IMR-90 (cell line): Measurements from ENCODE around the gene ZDHHC24. TPM values are rescaled to one million over a fixed set of nuclear protein-coding genes. Genes with fewer than 3 reads are reported as not detected.

ENCODE experiments used
- ATAC-seq: fragments of 200-7000 bp; cut with Tn5 transposase; 2 replicates; pipeline ENCODE4 v1.9.1; 2020; ENCODE audit warnings: low read depth, mild to moderate bottlenecking, moderate library complexity
- BruUV-seq: library from RNA; stranded (reverse); fragments of 400-500 nt; replicated peaks from 2 replicates; lab custom pipeline; 2021; lab: Mats Ljungman, UMichigan
- CTCF ChIA-PET: fragments of 300-600 bp; formaldehyde crosslinking; extraction: SDS; loops from one replicate; lab custom pipeline; 2021; ENCODE audit warnings: antibody characterized with exemption; lab: Yijun Ruan, JAX
- POLR2A ChIA-PET: fragments of 300-600 bp; sonication (Branson Sonifier 250); formaldehyde crosslinking; loops from one replicate; lab custom pipeline; 2022; ENCODE audit warnings: antibody characterized with exemption; ENCODE audit not compliant: unreplicated experiment; lab: Charles Lee
- DNase-seq: peaks from one replicate; pipeline ENCODE4 v3.0.0; 2013
- H2AFZ ChIP-seq: replicated peaks from 2 replicates; pipeline ENCODE3; 2013; ENCODE audit warnings: low read length, mild to moderate bottlenecking; ENCODE audit not compliant: poor library complexity
- H2AK5ac ChIP-seq: 2 replicates; pipeline ENCODE4 v1.6.1; 2013; ENCODE audit warnings: low read depth, low read length, inconsistent platforms
- H2AK9ac ChIP-seq: replicated peaks from 2 replicates; pipeline ENCODE3; 2013; ENCODE audit warnings: mild to moderate bottlenecking, low read depth, low read length, moderate library complexity; ENCODE audit not compliant: poor library complexity
- H2BK120ac ChIP-seq: 2 replicates; pipeline ENCODE4 v1.6.1; 2013; ENCODE audit warnings: low read depth, low read length, inconsistent platforms
- H2BK15ac ChIP-seq: 3 replicates; pipeline ENCODE4 v1.6.1; 2013; ENCODE audit warnings: low read depth, low read length, inconsistent platforms
- H2BK20ac ChIP-seq: 2 replicates; pipeline ENCODE4 v1.6.1; 2013; ENCODE audit warnings: low read depth, mild to moderate bottlenecking, inconsistent platforms, low read length, moderate library complexity
- H2BK5ac ChIP-seq: 2 replicates; pipeline ENCODE4 v1.6.1; 2013; ENCODE audit warnings: mild to moderate bottlenecking, low read depth, low read length, inconsistent platforms; ENCODE audit not compliant: poor library complexity, severe bottlenecking
- H3K14ac ChIP-seq: replicated peaks from 2 replicates; pipeline ENCODE4 v1.6.1; 2013; ENCODE audit warnings: low read depth, low read length, inconsistent platforms
- H3K18ac ChIP-seq: 2 replicates; pipeline ENCODE4 v1.6.1; 2013; ENCODE audit warnings: low read depth, low read length, control low read depth
- H3K23ac ChIP-seq: 2 replicates; pipeline ENCODE4 v1.6.1; 2013; ENCODE audit warnings: low read depth, low read length, inconsistent platforms
- H3K27ac ChIP-seq: 2 replicates; pipeline ENCODE4 v1.5.1; 2013; ENCODE audit warnings: mild to moderate bottlenecking, control low read depth, low read length; ENCODE audit not compliant: insufficient read depth
- H3K27me3 ChIP-seq: 2 replicates; pipeline ENCODE4 v1.6.1; 2013; ENCODE audit warnings: low read length; ENCODE audit not compliant: control insufficient read depth, insufficient read depth
- H3K36me3 ChIP-seq: 2 replicates; pipeline ENCODE4 v1.6.1; 2013; ENCODE audit warnings: low read length, mixed read lengths; ENCODE audit not compliant: control insufficient read depth, insufficient read depth
- H3K4ac ChIP-seq: 2 replicates; pipeline ENCODE4 v1.6.1; 2013; ENCODE audit warnings: low read depth, low read length, inconsistent platforms
- H3K4me1 ChIP-seq: 2 replicates; pipeline ENCODE4 v1.6.1; 2013; ENCODE audit warnings: low read length, mixed read lengths; ENCODE audit not compliant: control insufficient read depth, insufficient read depth
- H3K4me2 ChIP-seq: 2 replicates; pipeline ENCODE4 v1.6.1; 2013; ENCODE audit warnings: low read depth, mild to moderate bottlenecking, control low read depth, low read length, moderate library complexity
- H3K4me3 ChIP-seq: 2 replicates; pipeline ENCODE4 v1.5.1; 2013; ENCODE audit warnings: low read depth, mild to moderate bottlenecking, control low read depth, low read length, moderate library complexity; ENCODE audit not compliant: insufficient read depth
- H3K56ac ChIP-seq: 2 replicates; pipeline ENCODE4 v1.6.1; 2013; ENCODE audit warnings: low read length, inconsistent platforms; ENCODE audit not compliant: insufficient read depth; ENCODE audit errors: extremely low read depth
- H3K79me1 ChIP-seq, 2 experiments: 2 replicates each; pipeline ENCODE4 v1.6.1; 2013; ENCODE audit warnings: low read length in 2 of 2, inconsistent platforms in 1 of 2, low read depth in 1 of 2
- H3K9ac ChIP-seq: 2 replicates; pipeline ENCODE4 v1.6.1; 2013; ENCODE audit warnings: low read depth, low read length, control low read depth
- H3K9me1 ChIP-seq: 2 replicates; pipeline ENCODE4 v1.6.1; 2013; ENCODE audit warnings: low read length, inconsistent platforms; ENCODE audit not compliant: insufficient read depth
- H3K9me3 ChIP-seq: 2 replicates; pipeline ENCODE4 v1.6.1; 2013; ENCODE audit warnings: low read length; ENCODE audit not compliant: control insufficient read depth, insufficient read depth
- H4K20me1 ChIP-seq: 2 replicates; pipeline ENCODE4 v1.6.1; 2013; ENCODE audit warnings: low read length, inconsistent platforms; ENCODE audit not compliant: insufficient read depth
- H4K5ac ChIP-seq: 2 replicates; pipeline ENCODE4 v1.6.1; 2013; ENCODE audit warnings: mild to moderate bottlenecking, low read depth, low read length, control low read depth
- H4K8ac ChIP-seq, 2 experiments: 2 replicates each; pipeline ENCODE4 v1.6.1; 2013; ENCODE audit warnings: low read depth in 2 of 2, low read length in 2 of 2, control low read depth in 1 of 2, inconsistent platforms in 1 of 2
- H4K91ac ChIP-seq: 2 replicates; pipeline ENCODE4 v1.6.1; 2013; ENCODE audit warnings: low read depth, low read length, inconsistent platforms; ENCODE audit not compliant: insufficient read depth
- CEBPB ChIP-seq: IDR thresholded peaks from 2 replicates; pipeline ENCODE4 v1.6.1; 2012; ENCODE audit warnings: low read depth, low read length, improper control_type of control experiment
- CHD1 ChIP-seq: IDR thresholded peaks from 2 replicates; pipeline ENCODE4 v1.6.1; 2012; ENCODE audit warnings: low read depth, low read length, improper control_type of control experiment
- ELK1 ChIP-seq: fragments of 150-350 bp; IDR thresholded peaks from 2 replicates; pipeline ENCODE4 v1.6.1; 2016; ENCODE audit warnings: low read depth, mild to moderate bottlenecking, low read length, moderate library complexity, borderline replicate concordance
- MAFK ChIP-seq: IDR thresholded peaks from 2 replicates; pipeline ENCODE4 v1.6.1; 2012; ENCODE audit warnings: low read depth, low read length, improper control_type of control experiment
- MAZ ChIP-seq: IDR thresholded peaks from 2 replicates; pipeline ENCODE4 v1.6.1; 2012; ENCODE audit warnings: low read depth, mild to moderate bottlenecking, low read length, improper control_type of control experiment, moderate library complexity, borderline replicate concordance
- NFE2L2 ChIP-seq: fragments of 150-350 bp; IDR thresholded peaks from 2 replicates; pipeline ENCODE4 v1.6.1; 2016; ENCODE audit warnings: low read depth, mild to moderate bottlenecking, low read length
- RAD21 ChIP-seq: IDR thresholded peaks from 2 replicates; pipeline ENCODE4 v1.6.1; 2012; ENCODE audit warnings: low read length, improper control_type of control experiment
- RFX5 ChIP-seq: IDR thresholded peaks from 2 replicates; pipeline ENCODE4 v1.8.0; 2012; ENCODE audit warnings: low read depth, mild to moderate bottlenecking, low read length, moderate library complexity
- SMC3 ChIP-seq: fragments of 150-350 bp; IDR thresholded peaks from 2 replicates; pipeline ENCODE4 v1.6.1; 2016; ENCODE audit warnings: low read depth, mild to moderate bottlenecking, antibody characterized with exemption, low read length, moderate library complexity
- USF2 ChIP-seq: fragments of 150-350 bp; IDR thresholded peaks from 2 replicates; pipeline ENCODE4 v1.6.1; 2017; ENCODE audit warnings: mild to moderate bottlenecking, antibody characterized with exemption, low read length, low read depth
- WGBS, 2 experiments: methylation state at CpG; one replicate each; pipeline versions ENCODE4 v1.1.5 to v1.1.7; 2013; ENCODE audit warnings: missing lambda C conversion rate in 2 of 2; ENCODE audit not compliant: insufficient read length in 1 of 2; ENCODE audit errors: extremely low coverage in 2 of 2; 5-methylcytosine and 5-hydroxymethylcytosine counted together
- dilution Hi-C: fragments of 300-500 bp; cut with HindIII; formaldehyde crosslinking; loops from one replicate; pipeline ENCODE4 v1.14.3; 2018; ENCODE audit warnings: low sequenced_read_pairs; ENCODE audit not compliant: unreplicated experiment
- in situ Hi-C: fragments of 300-500 bp; cut with MboI; formaldehyde crosslinking; loops from 3 replicates; pipeline ENCODE4 v1.14.3; 2019; ENCODE audit warnings: low sequenced_read_pairs, inconsistent platforms, mixed read lengths
- intact Hi-C: fragments of 100-400 bp; cut with micrococcal nuclease; formaldehyde crosslinking; loops from 2 replicates; pipeline ENCODE4 v1.10.0; 2022
- polyA plus RNA-seq, 3 experiments: library from polyadenylated mRNA; depleted of rRNA; stranded (reverse); fragments of >200 nt; gene quantifications; 2 replicates each; pipeline ENCODE4 v1.2.3, GENCODE V29; 2012; ENCODE audit warnings: low replicate concordance in 1 of 3
- total RNA-seq: library from RNA; depleted of rRNA; stranded (reverse); fragments of >200 nt; gene quantifications from 2 replicates; pipeline ENCODE4 v1.2.3, GENCODE V29; 2012
- TF ChIP-seq, protein P1 (sequence below): conservative IDR thresholded peaks from 2 replicates; pipeline ENCODE4 v1.5.1; 2012; ENCODE audit warnings: mild to moderate bottlenecking, low read depth, low read length, improper control_type of control experiment

Gene ZDHHC24
- total and polyA plus RNA-seq, 2 of the 4 experiments (the other 2 are of a cell fraction) = 3.2 to 10.9 TPM

DNA sequence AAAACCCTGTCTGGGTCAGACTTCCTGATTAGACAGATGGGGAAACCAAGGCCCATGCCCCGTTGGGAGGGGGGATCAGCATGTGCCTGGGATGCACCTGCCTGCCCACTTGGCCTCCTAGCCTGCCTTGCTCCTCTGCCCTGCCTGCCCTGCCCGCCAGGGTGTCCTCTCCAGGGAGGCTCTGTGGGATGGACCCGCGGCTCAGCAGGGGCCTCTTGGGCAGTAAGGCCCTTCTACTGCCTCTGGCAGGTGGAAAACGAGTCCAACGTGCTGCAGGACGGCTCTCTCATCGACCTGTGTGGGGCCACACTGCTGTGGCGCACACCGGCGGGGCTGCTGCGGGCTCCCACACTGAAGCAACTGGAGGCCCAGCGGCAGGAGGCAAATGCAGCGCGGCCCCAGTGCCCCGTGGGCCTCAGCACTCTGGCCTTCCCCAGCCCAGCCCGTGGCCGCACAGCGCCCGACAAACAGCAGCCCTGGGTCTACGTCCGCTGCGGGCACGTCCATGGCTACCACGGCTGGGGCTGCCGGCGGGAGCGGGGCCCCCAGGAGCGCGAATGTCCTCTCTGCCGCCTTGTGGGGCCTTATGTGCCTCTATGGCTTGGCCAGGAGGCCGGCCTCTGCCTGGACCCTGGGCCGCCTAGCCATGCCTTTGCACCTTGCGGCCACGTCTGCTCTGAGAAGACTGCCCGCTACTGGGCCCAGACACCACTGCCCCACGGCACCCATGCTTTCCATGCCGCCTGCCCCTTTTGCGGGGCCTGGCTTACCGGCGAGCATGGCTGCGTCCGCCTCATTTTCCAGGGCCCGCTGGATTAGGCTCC, 70.3 kb downstream of the ZDHHC24 start:
- Histone ChIP-seq H3K9ac (no peak overlapping the region), H2BK120ac (no peak overlapping the region), H4K20me1 (peaks cover 11% of the 10 kb centered on the region; the same call in 1 of the 2 replicates), H3K79me1 (peaks cover 14 to 39% of the 10 kb centered on the region in 2 experiments), H2BK5ac (no peak overlapping the region), H4K91ac (no peak overlapping the region), H3K56ac (no peak overlapping the region), H4K5ac (no peak overlapping the region), H2BK15ac (no peak overlapping the region), H3K14ac (no peak overlapping the region), H3K4me3 (no peak overlapping the region), H2AFZ (no peak overlapping the region), H3K9me1 (0 out of 2 replicates have a peak, but pooled peaks cover 11% of the 10 kb centered on the region), H2AK5ac (no peak overlapping the region), H3K36me3 (peaks cover 29% of the 10 kb centered on the region), H3K27ac (no peak overlapping the region), H3K4me1 (peaks cover 5% of the 10 kb centered on the region), H3K9me3 (no peaks in the 10 kb centered on the region), H4K8ac (no peak overlapping the region), H3K23ac (no peak overlapping the region), H3K27me3 (no peaks in the 10 kb centered on the region), H3K4ac (no peak overlapping the region), H3K18ac (no peak overlapping the region), H3K4me2 (no peak overlapping the region), H2BK20ac (no peak overlapping the region), H2AK9ac (no peak overlapping the region)
- intact Hi-C loops = no loop called here
- 94% methylated on average over 31 of the region's 44 CpGs; no CpG with 5 or more reads in 1 of the 2 experiments for WGBS, 2 experiments
- no peak for DNase-seq
- TF ChIP-seq RFX5 (no peak), RAD21 (no peak), SMC3 (no peak), MAFK (no peak), NFE2L2 (no peak), USF2 (no peak), MAZ (no peak), CHD1 (no peak), CEBPB (no peak), ELK1 (no peak)
- TF ChIP-seq, protein P1, sequence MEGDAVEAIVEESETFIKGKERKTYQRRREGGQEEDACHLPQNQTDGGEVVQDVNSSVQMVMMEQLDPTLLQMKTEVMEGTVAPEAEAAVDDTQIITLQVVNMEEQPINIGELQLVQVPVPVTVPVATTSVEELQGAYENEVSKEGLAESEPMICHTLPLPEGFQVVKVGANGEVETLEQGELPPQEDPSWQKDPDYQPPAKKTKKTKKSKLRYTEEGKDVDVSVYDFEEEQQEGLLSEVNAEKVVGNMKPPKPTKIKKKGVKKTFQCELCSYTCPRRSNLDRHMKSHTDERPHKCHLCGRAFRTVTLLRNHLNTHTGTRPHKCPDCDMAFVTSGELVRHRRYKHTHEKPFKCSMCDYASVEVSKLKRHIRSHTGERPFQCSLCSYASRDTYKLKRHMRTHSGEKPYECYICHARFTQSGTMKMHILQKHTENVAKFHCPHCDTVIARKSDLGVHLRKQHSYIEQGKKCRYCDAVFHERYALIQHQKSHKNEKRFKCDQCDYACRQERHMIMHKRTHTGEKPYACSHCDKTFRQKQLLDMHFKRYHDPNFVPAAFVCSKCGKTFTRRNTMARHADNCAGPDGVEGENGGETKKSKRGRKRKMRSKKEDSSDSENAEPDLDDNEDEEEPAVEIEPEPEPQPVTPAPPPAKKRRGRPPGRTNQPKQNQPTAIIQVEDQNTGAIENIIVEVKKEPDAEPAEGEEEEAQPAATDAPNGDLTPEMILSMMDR = no peak
- dilution Hi-C loops = no loop called here
- CTCF ChIA-PET = no interaction called here
- POLR2A ChIA-PET = no interaction called here
- BruUV-seq = no TSS peak
- ATAC-seq = no peak
- in situ Hi-C loops = no loop called here
